ENCODE data around the gene GRPR. TPM values are rescaled to one million over a fixed set of nuclear protein-coding genes. Genes with fewer than 3 reads are reported as not detected.

The GRPR gene
- total RNA-seq, 2 donors from 2014 or later = 3.1 to 5.6 TPM

GRCh38 chrX:16187024-16187760 is 63.8 kb downstream of the GRPR start:
- Histone ChIP-seq H3K9me3 (no peaks in the 10 kb centered on the region), H3K36me3 (replicated peaks in 1 of 2; ENCODE audit: insufficient read depth in 1 of 2, low read depth in 2 of 2) (no peaks in the 10 kb centered on the region), H3K4me1 (peaks cover 8% of the 10 kb centered on the region), H3K27me3 (no peaks in the 10 kb centered on the region), H3K27ac (no peak overlapping the region), H3K4me3 (no peak overlapping the region)
- DNase-seq (no peak), ATAC-seq (no peak)
- intact Hi-C loops (cut with DNase I) = no loop called here
- 70 to 81% methylated on average over 4 of the region's 4 CpGs for WGBS, 2 donors
- TF ChIP-seq POLR2A (IDR thresholded peaks at IDR 0.05) (no peak), CTCF (IDR thresholded peaks at IDR 0.05) (no peak)

- H3K36me3 ChIP-seq (replicated peaks in 1 of 2; ENCODE audit: insufficient read depth in 1 of 2, low read depth in 2 of 2) = no peaks in the 10 kb centered on the region
- H3K9me3 ChIP-seq = no peaks in the 10 kb centered on the region
- peaks cover 9% of the 10 kb centered on the region for H3K4me1 ChIP-seq
- no peak for DNase-seq
- intact Hi-C loops (cut with DNase I) = no loop called here
- 65% methylated on average over 1 of the region's 1 CpG for WGBS, 2 donors
- no peak for ATAC-seq
- TF ChIP-seq POLR2A (IDR thresholded peaks at IDR 0.05) (no peak), CTCF (IDR thresholded peaks at IDR 0.05) (no peak)
- no peaks in the 10 kb centered on the region for H3K27me3 ChIP-seq
- no peak overlapping the region for H3K27ac ChIP-seq
- no peak overlapping the region for H3K4me3 ChIP-seq
Measured at GRCh38 chrX:16188687-16189086, 65.3 kb downstream of the GRPR start.

- 27 to 35% methylated on average over 6 of the region's 6 CpGs for WGBS, 2 donors
- Histone ChIP-seq H3K27ac (no peak overlapping the region), H3K9me3 (no peaks in the 10 kb centered on the region), H3K4me1 (peaks cover 9% of the 10 kb centered on the region), H3K36me3 (replicated peaks in 1 of 2; ENCODE audit: insufficient read depth in 1 of 2, low read depth in 2 of 2) (no peaks in the 10 kb centered on the region), H3K27me3 (no peaks in the 10 kb centered on the region), H3K4me3 (no peak overlapping the region)
- TF ChIP-seq CTCF (IDR thresholded peaks at IDR 0.05) (no peak), POLR2A (IDR thresholded peaks at IDR 0.05) (no peak)
- intact Hi-C loops (cut with DNase I) = no loop called here
- ATAC-seq (no peak), DNase-seq (no peak)
Measured at GRCh38 chrX:16191605-16192004, 68.2 kb downstream of the GRPR start.

GRCh38 chrX:16196829-16197228 is 73.5 kb downstream of the GRPR start:
- no peak for DNase-seq
- intact Hi-C loops (cut with DNase I) = no loop called here

More at GRCh38 chrX:16196829-16197228, 73.5 kb downstream of the GRPR start:
- H3K27ac ChIP-seq = no peak overlapping the region
- no peaks in the 10 kb centered on the region for H3K9me3 ChIP-seq
- no peak overlapping the region for H3K4me3 ChIP-seq
- no peaks in the 10 kb centered on the region for H3K36me3 ChIP-seq (replicated peaks in 1 of 2; ENCODE audit: insufficient read depth in 1 of 2, low read depth in 2 of 2)
- no peaks in the 10 kb centered on the region for H3K27me3 ChIP-seq
- no peak for ATAC-seq
- TF ChIP-seq CTCF (IDR thresholded peaks at IDR 0.05) (no peak), POLR2A (IDR thresholded peaks at IDR 0.05) (no peak)
- peaks cover 4% of the 10 kb centered on the region for H3K4me1 ChIP-seq
